HepG2 (cell line): ENCODE measurements around the gene PGC. TPM values are rescaled to one million over a fixed set of nuclear protein-coding genes. Genes with fewer than 3 reads are reported as not detected.

Source experiments
- DNMT1 ChIP-seq: sonication (generic); formaldehyde crosslinking; IDR thresholded peaks from 2 replicates; pipeline ENCODE4 v1.5.1; 2020; ENCODE audit warnings: mild to moderate bottlenecking, missing genetic modification reagents
- ONECUT2 ChIP-seq: sonication (generic); formaldehyde crosslinking; IDR thresholded peaks from 2 replicates; pipeline ENCODE4 v1.4.0; 2020; ENCODE audit warnings: missing genetic modification reagents
- SRF ChIP-seq: IDR thresholded peaks from 2 replicates; pipeline ENCODE4 v1.6.1; 2011; ENCODE audit warnings: mild to moderate bottlenecking, low read depth, low read length, moderate library complexity
- TAF15 ChIP-seq: fragments of 200-400 bp; formaldehyde crosslinking; IDR thresholded peaks from one replicate; pipeline ENCODE4 v1.6.1; 2018; ENCODE audit warnings: mild to moderate bottlenecking, low read depth, low read length; ENCODE audit not compliant: poor library complexity, severe bottlenecking
- ZNF362 ChIP-seq: sonication (generic); formaldehyde crosslinking; IDR thresholded peaks from 2 replicates; pipeline ENCODE4 v1.4.0; 2020; ENCODE audit warnings: missing genetic modification reagents, mild to moderate bottlenecking, borderline replicate concordance
- ZNF737 ChIP-seq: sonication (generic); formaldehyde crosslinking; IDR thresholded peaks from 2 replicates; pipeline ENCODE4 v1.5.0; 2020; ENCODE audit warnings: missing genetic modification reagents, mild to moderate bottlenecking, borderline replicate concordance
- ZUFSP ChIP-seq: sonication (generic); formaldehyde crosslinking; IDR thresholded peaks from 2 replicates; pipeline ENCODE4 v1.9.0; 2021; ENCODE audit warnings: missing genetic modification reagents, mild to moderate bottlenecking, borderline replicate concordance
- polyA plus RNA-seq, 8 experiments: library from polyadenylated mRNA; depleted of rRNA in 3 of 8; stranded (reverse) in 7 of 8; unstranded in 1 of 8; fragments of >200 nt; fragmentation: Illumina TruSeq in 4 of 8; extraction: Trizol in 4 of 8; gene quantifications; 2 replicates each; pipeline versions ENCODE4 v1.2.1 to v1.2.3, GENCODE V29; 2011 to 2016; ENCODE audit warnings: low read depth in 4 of 8, missing spikeins in 1 of 8, mixed read lengths in 1 of 8; ENCODE audit not compliant: insufficient read depth in 1 of 8
- total RNA-seq, 5 experiments: library from RNA; depleted of rRNA; stranded (reverse); fragments of >200 nt; fragmentation: Illumina TruSeq; extraction: Trizol; gene quantifications; 2 replicates each; pipeline ENCODE4 v1.2.3, GENCODE V29; 2016; ENCODE audit warnings: low read depth in 1 of 5
- TF ChIP-seq, protein P1 (sequence below): sonication (generic); formaldehyde crosslinking; IDR thresholded peaks from 2 replicates; pipeline ENCODE4 v1.4.0; 2020; ENCODE audit warnings: missing genetic modification reagents, borderline replicate concordance
- TF ChIP-seq, protein P2 (sequence below): IDR thresholded peaks from 2 replicates; pipeline ENCODE4 v1.4.0; 2020; ENCODE audit warnings: mild to moderate bottlenecking, missing genetic modification reagents
- TF ChIP-seq, protein P3 (sequence below): sonication (generic); formaldehyde crosslinking; IDR thresholded peaks from 2 replicates; pipeline ENCODE4 v1.5.0; 2020; ENCODE audit warnings: mild to moderate bottlenecking, missing genetic modification reagents
- TF ChIP-seq, protein P4 (sequence below): sonication (generic); formaldehyde crosslinking; IDR thresholded peaks from 2 replicates; pipeline ENCODE4 v1.4.0; 2020; ENCODE audit warnings: mild to moderate bottlenecking, missing genetic modification reagents

The PGC gene
- total and polyA plus RNA-seq, 2 of the 13 experiments (the other 11 are each of a cell fraction or from before 2014, with no cell fraction given) = 426 to 502 TPM

GRCh38 chr6:41734666-41735426 lies 12.4 kb downstream of the PGC start (continued):
- TF ChIP-seq, protein P1, sequence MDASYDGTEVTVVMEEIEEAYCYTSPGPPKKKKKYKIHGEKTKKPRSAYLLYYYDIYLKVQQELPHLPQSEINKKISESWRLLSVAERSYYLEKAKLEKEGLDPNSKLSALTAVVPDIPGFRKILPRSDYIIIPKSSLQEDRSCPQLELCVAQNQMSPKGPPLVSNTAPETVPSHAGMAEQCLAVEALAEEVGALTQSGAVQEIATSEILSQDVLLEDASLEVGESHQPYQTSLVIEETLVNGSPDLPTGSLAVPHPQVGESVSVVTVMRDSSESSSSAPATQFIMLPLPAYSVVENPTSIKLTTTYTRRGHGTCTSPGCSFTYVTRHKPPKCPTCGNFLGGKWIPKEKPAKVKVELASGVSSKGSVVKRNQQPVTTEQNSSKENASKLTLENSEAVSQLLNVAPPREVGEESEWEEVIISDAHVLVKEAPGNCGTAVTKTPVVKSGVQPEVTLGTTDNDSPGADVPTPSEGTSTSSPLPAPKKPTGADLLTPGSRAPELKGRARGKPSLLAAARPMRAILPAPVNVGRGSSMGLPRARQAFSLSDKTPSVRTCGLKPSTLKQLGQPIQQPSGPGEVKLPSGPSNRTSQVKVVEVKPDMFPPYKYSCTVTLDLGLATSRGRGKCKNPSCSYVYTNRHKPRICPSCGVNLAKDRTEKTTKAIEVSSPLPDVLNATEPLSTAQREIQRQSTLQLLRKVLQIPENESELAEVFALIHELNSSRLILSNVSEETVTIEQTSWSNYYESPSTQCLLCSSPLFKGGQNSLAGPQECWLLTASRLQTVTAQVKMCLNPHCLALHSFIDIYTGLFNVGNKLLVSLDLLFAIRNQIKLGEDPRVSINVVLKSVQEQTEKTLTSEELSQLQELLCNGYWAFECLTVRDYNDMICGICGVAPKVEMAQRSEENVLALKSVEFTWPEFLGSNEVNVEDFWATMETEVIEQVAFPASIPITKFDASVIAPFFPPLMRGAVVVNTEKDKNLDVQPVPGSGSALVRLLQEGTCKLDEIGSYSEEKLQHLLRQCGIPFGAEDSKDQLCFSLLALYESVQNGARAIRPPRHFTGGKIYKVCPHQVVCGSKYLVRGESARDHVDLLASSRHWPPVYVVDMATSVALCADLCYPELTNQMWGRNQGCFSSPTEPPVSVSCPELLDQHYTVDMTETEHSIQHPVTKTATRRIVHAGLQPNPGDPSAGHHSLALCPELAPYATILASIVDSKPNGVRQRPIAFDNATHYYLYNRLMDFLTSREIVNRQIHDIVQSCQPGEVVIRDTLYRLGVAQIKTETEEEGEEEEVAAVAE (CRISPR knock-in tag) = 0 out of 2 replicates have a peak, but pooled peaks have one; percentile 34
- TF ChIP-seq ZNF737 (CRISPR knock-in tag) = no peak
- TF ChIP-seq, protein P2, sequence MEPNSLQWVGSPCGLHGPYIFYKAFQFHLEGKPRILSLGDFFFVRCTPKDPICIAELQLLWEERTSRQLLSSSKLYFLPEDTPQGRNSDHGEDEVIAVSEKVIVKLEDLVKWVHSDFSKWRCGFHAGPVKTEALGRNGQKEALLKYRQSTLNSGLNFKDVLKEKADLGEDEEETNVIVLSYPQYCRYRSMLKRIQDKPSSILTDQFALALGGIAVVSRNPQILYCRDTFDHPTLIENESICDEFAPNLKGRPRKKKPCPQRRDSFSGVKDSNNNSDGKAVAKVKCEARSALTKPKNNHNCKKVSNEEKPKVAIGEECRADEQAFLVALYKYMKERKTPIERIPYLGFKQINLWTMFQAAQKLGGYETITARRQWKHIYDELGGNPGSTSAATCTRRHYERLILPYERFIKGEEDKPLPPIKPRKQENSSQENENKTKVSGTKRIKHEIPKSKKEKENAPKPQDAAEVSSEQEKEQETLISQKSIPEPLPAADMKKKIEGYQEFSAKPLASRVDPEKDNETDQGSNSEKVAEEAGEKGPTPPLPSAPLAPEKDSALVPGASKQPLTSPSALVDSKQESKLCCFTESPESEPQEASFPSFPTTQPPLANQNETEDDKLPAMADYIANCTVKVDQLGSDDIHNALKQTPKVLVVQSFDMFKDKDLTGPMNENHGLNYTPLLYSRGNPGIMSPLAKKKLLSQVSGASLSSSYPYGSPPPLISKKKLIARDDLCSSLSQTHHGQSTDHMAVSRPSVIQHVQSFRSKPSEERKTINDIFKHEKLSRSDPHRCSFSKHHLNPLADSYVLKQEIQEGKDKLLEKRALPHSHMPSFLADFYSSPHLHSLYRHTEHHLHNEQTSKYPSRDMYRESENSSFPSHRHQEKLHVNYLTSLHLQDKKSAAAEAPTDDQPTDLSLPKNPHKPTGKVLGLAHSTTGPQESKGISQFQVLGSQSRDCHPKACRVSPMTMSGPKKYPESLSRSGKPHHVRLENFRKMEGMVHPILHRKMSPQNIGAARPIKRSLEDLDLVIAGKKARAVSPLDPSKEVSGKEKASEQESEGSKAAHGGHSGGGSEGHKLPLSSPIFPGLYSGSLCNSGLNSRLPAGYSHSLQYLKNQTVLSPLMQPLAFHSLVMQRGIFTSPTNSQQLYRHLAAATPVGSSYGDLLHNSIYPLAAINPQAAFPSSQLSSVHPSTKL (CRISPR knock-in tag) = no peak
- no peak for TF ChIP-seq ZUFSP (CRISPR knock-in tag)
- no peak for TF ChIP-seq ONECUT2 (CRISPR knock-in tag)
- TF ChIP-seq, protein P3, sequence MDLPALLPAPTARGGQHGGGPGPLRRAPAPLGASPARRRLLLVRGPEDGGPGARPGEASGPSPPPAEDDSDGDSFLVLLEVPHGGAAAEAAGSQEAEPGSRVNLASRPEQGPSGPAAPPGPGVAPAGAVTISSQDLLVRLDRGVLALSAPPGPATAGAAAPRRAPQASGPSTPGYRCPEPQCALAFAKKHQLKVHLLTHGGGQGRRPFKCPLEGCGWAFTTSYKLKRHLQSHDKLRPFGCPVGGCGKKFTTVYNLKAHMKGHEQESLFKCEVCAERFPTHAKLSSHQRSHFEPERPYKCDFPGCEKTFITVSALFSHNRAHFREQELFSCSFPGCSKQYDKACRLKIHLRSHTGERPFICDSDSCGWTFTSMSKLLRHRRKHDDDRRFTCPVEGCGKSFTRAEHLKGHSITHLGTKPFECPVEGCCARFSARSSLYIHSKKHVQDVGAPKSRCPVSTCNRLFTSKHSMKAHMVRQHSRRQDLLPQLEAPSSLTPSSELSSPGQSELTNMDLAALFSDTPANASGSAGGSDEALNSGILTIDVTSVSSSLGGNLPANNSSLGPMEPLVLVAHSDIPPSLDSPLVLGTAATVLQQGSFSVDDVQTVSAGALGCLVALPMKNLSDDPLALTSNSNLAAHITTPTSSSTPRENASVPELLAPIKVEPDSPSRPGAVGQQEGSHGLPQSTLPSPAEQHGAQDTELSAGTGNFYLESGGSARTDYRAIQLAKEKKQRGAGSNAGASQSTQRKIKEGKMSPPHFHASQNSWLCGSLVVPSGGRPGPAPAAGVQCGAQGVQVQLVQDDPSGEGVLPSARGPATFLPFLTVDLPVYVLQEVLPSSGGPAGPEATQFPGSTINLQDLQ = 0 out of 2 replicates have a peak, but pooled peaks have one; percentile 39
- no peak for TF ChIP-seq SRF
- no peak for TF ChIP-seq TAF15
- no peak for TF ChIP-seq DNMT1 (CRISPR knock-in tag)
- TF ChIP-seq, protein P4, sequence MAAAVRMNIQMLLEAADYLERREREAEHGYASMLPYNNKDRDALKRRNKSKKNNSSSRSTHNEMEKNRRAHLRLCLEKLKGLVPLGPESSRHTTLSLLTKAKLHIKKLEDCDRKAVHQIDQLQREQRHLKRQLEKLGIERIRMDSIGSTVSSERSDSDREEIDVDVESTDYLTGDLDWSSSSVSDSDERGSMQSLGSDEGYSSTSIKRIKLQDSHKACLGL (CRISPR knock-in tag) = 0 out of 2 replicates have a peak, but pooled peaks have one; percentile 39
- no peak for TF ChIP-seq ZNF362 (CRISPR knock-in tag)
